Mesothelial cell of epicardium (in vitro differentiated cells): ENCODE data around the gene GFER. TPM values are rescaled to one million over a fixed set of nuclear protein-coding genes. Genes with fewer than 3 reads are reported as not detected.

Experiments
- DNase-seq, 2 experiments: peaks; one replicate each; pipeline ENCODE4 v3.0.0; 2021; ENCODE audit warnings: low spot score in 2 of 2; ENCODE audit not compliant: unreplicated experiment in 2 of 2
- H3K27ac Mint-ChIP-seq: 2 replicates; pipeline ENCODE4 v1.8.0; 2021; ENCODE audit warnings: mixed read lengths
- H3K27me3 Mint-ChIP-seq: 2 replicates; pipeline ENCODE4 v1.8.0; 2021; ENCODE audit warnings: low read depth, mixed read lengths
- H3K36me3 Mint-ChIP-seq: 2 replicates; pipeline ENCODE4 v1.8.0; 2021; ENCODE audit warnings: mixed read lengths
- H3K4me1 Mint-ChIP-seq: 2 replicates; pipeline ENCODE4 v1.8.0; 2021; ENCODE audit warnings: mixed read lengths
- H3K4me3 Mint-ChIP-seq: 2 replicates; pipeline ENCODE4 v1.8.0; 2021; ENCODE audit warnings: mild to moderate bottlenecking, moderate library complexity, mixed read lengths
- H3K9me3 Mint-ChIP-seq: 2 replicates; pipeline ENCODE4 v1.8.0; 2021; ENCODE audit warnings: mixed read lengths
- total RNA-seq: library from RNA; stranded (reverse); gene quantifications from 3 replicates; pipeline ENCODE4 v1.2.1, GENCODE V29; 2021
- TF ChIP-seq, protein P1 (sequence below): fragments of 200-600 bp; sonication (generic); IDR thresholded peaks from one replicate; pipeline ENCODE4 v1.5.0; 2021; ENCODE audit warnings: antibody characterized with exemption; ENCODE audit not compliant: unreplicated experiment

Gene GFER
- total RNA-seq, 1 donor from 2014 or later: 23.7 TPM

DNA sequence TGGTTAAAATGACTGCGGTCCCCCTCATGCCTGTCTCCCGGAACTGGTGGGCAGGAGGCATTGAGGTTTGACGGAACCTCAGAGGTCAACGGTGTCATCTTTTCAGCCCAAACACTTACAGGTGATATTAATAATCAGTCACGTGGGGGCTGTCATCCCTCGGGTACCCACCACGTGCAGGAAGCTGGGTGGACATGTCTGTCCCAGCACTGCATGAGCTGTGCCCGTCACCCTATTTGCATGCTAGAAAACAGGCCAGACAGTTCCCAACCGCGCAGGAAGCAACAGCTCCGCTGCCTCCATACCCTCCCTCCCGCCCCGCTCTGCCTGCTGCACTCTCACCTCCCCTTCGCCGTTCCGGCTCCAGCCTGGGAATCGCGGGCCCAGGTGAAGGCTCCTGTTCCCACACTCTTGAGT is 7.2 kb downstream of the GFER start:
- peak overlapping the region; percentile 47 for H3K4me3 Mint-ChIP-seq
- no peak overlapping the region for H3K27ac Mint-ChIP-seq
- peaks cover 40% of the 10 kb centered on the region for H3K27me3 Mint-ChIP-seq
- no peak for DNase-seq
- TF ChIP-seq, protein P1, sequence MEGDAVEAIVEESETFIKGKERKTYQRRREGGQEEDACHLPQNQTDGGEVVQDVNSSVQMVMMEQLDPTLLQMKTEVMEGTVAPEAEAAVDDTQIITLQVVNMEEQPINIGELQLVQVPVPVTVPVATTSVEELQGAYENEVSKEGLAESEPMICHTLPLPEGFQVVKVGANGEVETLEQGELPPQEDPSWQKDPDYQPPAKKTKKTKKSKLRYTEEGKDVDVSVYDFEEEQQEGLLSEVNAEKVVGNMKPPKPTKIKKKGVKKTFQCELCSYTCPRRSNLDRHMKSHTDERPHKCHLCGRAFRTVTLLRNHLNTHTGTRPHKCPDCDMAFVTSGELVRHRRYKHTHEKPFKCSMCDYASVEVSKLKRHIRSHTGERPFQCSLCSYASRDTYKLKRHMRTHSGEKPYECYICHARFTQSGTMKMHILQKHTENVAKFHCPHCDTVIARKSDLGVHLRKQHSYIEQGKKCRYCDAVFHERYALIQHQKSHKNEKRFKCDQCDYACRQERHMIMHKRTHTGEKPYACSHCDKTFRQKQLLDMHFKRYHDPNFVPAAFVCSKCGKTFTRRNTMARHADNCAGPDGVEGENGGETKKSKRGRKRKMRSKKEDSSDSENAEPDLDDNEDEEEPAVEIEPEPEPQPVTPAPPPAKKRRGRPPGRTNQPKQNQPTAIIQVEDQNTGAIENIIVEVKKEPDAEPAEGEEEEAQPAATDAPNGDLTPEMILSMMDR: no peak
- H3K4me1 Mint-ChIP-seq: peaks cover 9% of the 10 kb centered on the region
- peaks cover 15% of the 10 kb centered on the region for H3K36me3 Mint-ChIP-seq
- no peaks in the 10 kb centered on the region for H3K9me3 Mint-ChIP-seq

DNA sequence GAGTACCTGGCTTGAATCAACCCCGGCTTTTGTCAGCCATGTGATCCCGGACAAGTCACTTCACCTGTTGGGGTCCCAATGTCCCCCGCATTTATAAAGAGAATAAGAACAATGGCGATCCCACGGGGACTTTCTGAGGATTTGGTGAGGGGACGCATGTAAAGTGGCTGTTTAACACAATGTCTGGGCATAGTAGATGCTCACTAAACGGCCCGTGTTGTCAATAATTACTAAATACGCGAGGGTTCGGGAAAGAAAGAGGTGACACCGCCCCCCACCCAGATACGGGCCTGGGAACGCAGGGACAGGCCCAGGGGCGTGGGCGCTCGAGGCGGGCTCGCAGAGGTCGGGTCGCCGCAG is 7.6 kb downstream of the GFER start:
- Mint-ChIP-seq H3K4me3 (peak overlapping the region; percentile 47), H3K27ac (no peak overlapping the region)

DNA sequence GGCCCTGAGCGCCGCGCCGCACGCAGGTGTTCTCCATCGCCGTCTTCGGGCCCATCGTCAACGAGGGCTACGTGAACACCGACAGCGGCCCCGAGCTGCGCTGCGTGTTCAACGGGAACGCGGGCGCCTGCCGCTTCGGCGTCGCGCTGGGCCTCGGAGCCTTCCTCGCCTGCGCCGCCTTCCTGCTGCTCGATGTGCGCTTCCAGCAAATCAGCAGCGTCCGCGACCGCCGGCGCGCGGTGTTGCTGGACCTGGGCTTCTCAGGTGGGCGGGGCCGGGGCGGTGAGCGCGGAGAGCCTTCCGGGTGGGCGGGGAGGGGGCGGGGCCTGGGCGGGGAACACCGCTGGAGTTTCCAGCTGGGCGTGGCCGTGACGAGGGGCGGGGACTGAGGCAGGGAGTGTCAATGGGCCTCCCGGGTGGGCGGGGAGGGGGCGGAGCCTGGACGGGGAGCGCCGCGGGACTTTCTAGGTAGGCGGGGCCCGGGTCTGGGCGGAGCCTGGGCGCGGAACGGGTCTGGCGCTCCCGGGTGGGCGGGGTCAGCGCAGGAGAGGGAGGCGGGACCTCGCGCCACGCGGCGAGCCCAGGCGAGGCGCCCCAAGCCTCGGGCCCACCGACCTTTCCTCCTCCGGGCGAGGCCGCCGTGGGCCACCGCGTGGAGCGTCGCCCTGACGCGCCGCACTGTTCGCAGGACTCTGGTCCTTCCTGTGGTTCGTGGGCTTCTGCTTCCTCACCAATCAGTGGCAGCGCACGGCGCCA is 8.1 kb downstream of the GFER start:
- H3K36me3 Mint-ChIP-seq: peaks cover 7% of the 10 kb centered on the region
- peak; percentile 79 to 82 for DNase-seq
- peaks cover 9% of the 10 kb centered on the region for H3K4me1 Mint-ChIP-seq
- no peak overlapping the region for H3K4me3 Mint-ChIP-seq
- TF ChIP-seq, protein P1: no peak
- H3K27ac Mint-ChIP-seq: no peak overlapping the region
- H3K9me3 Mint-ChIP-seq: no peaks in the 10 kb centered on the region
- H3K27me3 Mint-ChIP-seq: peaks cover 39% of the 10 kb centered on the region

More for the DNA sequence above, 7.6 kb downstream of the GFER start:
- Mint-ChIP-seq H3K4me1 (peaks cover 9% of the 10 kb centered on the region), H3K27me3 (peaks cover 39% of the 10 kb centered on the region), H3K36me3 (peaks cover 11% of the 10 kb centered on the region), H3K9me3 (no peaks in the 10 kb centered on the region)
- no peak for DNase-seq
- TF ChIP-seq, protein P1: no peak

DNA sequence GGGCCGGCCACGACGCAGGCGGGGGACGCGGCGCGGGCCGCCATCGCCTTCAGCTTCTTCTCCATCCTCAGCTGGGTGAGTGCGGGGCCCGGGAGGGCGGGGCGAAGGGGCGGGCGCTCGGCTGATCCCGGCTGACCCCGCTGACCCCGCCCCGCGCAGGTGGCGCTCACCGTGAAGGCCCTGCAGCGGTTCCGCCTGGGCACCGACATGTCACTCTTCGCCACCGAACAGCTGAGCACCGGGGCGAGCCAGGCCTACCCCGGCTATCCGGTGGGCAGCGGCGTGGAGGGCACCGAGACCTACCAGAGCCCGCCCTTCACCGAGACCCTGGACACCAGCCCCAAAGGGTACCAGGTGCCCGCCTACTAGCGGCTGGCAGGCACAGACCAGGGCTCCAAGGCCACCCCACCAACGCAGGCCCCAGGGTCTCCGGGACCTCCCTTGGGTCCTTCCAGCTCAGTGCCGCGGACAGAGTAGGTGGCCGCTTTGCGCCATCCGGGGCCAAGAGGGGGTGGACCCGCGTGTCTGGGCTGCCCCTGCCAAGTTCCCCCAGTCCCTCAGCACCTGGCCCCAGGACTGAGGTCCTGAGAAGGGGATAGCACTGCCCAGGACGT is 8.8 kb downstream of the GFER start:
- no peak for DNase-seq
- Mint-ChIP-seq H3K36me3 (peaks cover 10% of the 10 kb centered on the region), H3K9me3 (no peaks in the 10 kb centered on the region), H3K27ac (no peak overlapping the region), H3K27me3 (peaks cover 38% of the 10 kb centered on the region), H3K4me3 (no peak overlapping the region), H3K4me1 (peaks cover 9% of the 10 kb centered on the region)
- TF ChIP-seq, protein P1: no peak

DNA sequence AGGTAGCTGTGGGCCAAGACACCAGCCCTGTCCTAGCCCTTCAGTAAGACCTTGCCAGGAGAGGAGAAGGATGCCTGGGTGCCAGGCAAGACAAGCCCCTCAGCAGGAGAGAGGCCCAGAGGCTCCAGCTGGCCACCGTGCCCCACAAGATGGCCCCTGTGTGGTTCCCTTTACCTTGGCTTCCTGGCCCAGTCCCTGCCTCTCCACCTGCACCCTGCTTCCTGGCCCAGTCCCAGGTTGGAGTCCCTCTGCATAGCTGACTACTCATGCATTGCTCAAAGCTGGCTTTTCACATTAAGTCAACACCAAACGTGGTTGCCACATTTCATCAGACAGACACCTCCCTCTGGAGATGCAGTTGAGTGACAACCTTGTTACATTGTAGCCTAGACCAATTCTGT is 9.7 kb downstream of the GFER start:
- Mint-ChIP-seq H3K4me3 (peak overlapping the region; percentile 26), H3K4me1 (peaks cover 9% of the 10 kb centered on the region), H3K9me3 (no peaks in the 10 kb centered on the region), H3K27ac (no peak overlapping the region), H3K36me3 (peaks cover 12% of the 10 kb centered on the region), H3K27me3 (peaks cover 30% of the 10 kb centered on the region)
- TF ChIP-seq, protein P1: no peak
- DNase-seq: no peak
